ENCODE data around the gene PTPN1.
A peak's percentile ranks its signal among the peaks of the same experiment; 100 is the strongest.

PTPN1 gene

DNA sequence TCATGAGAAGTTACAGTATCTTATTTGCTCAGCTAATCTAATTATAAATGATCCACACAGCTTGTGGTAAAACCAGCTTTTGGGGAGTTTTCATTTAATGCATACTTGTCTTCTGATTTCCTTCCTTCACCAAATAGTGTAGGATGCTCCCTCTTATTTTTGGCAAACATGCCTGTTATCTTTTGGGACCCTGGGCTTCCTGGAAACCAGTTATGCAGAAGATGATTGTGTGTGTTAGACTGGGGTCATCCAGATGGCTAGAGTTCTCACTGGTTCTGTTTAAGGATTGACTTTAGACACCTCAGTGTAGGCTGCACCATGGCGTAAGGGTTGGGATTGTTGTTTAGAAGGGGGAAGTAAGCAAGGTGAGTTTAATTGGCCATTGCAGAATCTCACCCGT lies 61.3 kb downstream of the PTPN1 start:
- Mint-ChIP-seq H3K27me3 (ENCODE audit: low read depth) (peaks cover 4% of the 10 kb centered on the region), H3K4me3 (no peak overlapping the region), H3K27ac (no peak overlapping the region), H3K9me3 (no peaks in the 10 kb centered on the region), H3K4me1 (peaks cover 31% of the 10 kb centered on the region), H3K36me3 (ENCODE audit: low read depth) (peaks cover 54% of the 10 kb centered on the region)
- TF ChIP-seq, protein P1, sequence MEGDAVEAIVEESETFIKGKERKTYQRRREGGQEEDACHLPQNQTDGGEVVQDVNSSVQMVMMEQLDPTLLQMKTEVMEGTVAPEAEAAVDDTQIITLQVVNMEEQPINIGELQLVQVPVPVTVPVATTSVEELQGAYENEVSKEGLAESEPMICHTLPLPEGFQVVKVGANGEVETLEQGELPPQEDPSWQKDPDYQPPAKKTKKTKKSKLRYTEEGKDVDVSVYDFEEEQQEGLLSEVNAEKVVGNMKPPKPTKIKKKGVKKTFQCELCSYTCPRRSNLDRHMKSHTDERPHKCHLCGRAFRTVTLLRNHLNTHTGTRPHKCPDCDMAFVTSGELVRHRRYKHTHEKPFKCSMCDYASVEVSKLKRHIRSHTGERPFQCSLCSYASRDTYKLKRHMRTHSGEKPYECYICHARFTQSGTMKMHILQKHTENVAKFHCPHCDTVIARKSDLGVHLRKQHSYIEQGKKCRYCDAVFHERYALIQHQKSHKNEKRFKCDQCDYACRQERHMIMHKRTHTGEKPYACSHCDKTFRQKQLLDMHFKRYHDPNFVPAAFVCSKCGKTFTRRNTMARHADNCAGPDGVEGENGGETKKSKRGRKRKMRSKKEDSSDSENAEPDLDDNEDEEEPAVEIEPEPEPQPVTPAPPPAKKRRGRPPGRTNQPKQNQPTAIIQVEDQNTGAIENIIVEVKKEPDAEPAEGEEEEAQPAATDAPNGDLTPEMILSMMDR (IDR thresholded peaks at IDR 0.05; ENCODE audit: unreplicated experiment in 3 of 3): no peak

DNA sequence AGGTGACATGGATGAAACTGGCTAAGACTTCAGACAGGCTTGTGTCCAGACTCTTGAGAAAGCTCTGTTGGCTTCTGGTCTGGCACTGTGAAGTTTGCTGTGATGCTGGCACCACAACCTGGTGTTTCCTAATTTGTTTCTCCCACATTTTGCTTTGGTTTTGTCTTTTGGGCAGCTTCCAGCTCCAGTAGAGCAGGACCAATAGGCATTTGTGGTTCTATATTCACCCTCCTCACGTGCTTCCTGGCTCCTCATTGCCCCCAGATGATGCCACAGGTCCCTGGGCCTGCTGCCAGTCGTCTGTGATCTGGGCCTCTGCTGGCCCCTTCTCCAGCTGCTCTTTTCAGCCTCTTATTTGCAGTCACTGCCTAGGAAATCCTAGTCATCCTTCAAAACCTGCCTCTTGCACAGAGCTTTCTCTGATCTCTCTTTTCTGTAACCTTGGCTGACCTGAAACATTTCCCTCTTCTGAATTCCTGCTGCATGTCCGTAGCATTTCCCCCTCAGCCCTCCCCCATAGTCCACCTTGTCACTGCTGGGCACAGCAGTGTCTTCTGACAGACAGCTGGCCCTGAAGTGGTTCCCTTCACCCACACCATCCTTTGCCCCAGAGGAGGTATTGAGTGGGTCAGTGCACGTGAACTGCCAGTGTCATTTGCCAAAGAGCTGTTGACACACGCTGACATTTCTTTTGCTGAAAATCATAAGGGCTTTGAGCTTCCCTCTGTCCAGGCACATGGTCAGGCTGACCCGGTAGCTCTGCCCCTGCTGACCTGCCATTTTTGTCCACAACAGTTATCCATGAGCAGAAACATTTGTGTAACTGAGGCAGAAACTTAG lies 63.0 kb downstream of the PTPN1 start:
- H3K27me3 Mint-ChIP-seq (ENCODE audit: low read depth): no peaks in the 10 kb centered on the region
- peaks cover 31% of the 10 kb centered on the region for H3K4me1 Mint-ChIP-seq
- no peak overlapping the region for H3K4me3 Mint-ChIP-seq
- H3K36me3 Mint-ChIP-seq (ENCODE audit: low read depth): peaks cover 50% of the 10 kb centered on the region
- no peaks in the 10 kb centered on the region for H3K9me3 Mint-ChIP-seq
- peak overlapping the region in 1 of 3 experiments; percentile 43 for H3K27ac Mint-ChIP-seq
- TF ChIP-seq, protein P1 (IDR thresholded peaks at IDR 0.05; ENCODE audit: unreplicated experiment in 3 of 3): no peak

DNA sequence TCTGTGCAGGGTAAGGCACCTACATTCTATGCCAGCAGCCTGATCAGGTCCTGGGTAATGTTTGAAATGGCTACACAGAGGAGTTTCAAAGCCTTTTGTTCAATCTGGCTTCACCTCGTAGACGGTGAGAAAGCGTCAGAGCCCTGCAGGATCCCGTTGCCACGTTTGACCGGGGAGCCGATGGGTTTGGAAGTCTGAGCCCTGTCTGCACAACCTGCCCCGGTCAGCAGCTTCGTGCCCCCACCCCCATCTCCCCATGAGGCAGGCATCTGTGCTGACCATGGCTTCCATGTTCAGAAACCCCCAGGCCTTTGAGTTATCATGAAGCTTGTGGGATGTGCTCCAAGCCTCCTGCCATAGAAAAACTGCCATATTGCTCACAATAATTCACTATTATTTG lies 63.9 kb downstream of the PTPN1 start:
- TF ChIP-seq, protein P1 (IDR thresholded peaks at IDR 0.05; ENCODE audit: unreplicated experiment in 3 of 3): no peak
- H3K9me3 Mint-ChIP-seq: no peaks in the 10 kb centered on the region
- H3K4me3 Mint-ChIP-seq: no peak overlapping the region
- H3K27me3 Mint-ChIP-seq (ENCODE audit: low read depth): no peaks in the 10 kb centered on the region
- peaks cover 50% of the 10 kb centered on the region for H3K36me3 Mint-ChIP-seq (ENCODE audit: low read depth)
- H3K4me1 Mint-ChIP-seq: peaks cover 31% of the 10 kb centered on the region
- no peak overlapping the region for H3K27ac Mint-ChIP-seq

DNA sequence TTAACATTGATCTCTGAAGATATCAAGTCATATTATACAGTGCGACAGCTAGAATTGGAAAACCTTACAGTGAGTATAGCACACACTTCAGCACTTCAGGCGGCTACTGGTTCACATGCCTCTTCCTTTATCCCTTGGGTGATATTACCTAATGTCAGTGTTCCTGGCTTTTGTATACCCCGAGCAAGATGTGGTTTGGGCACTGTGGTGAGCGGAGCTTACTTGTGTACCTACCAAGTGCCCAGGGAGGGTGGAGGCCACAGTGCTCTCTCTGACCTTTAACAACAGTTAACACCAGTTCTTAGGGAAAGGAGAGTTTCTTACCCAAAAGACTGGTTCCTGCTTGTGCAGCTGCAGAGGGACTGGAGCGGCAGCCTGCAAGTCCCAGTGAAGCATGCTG lies 64.4 kb downstream of the PTPN1 start:
- peaks cover 31% of the 10 kb centered on the region for H3K4me1 Mint-ChIP-seq
- TF ChIP-seq, protein P1 (IDR thresholded peaks at IDR 0.05; ENCODE audit: unreplicated experiment in 3 of 3): no peak
- no peaks in the 10 kb centered on the region for H3K27me3 Mint-ChIP-seq (ENCODE audit: low read depth)
- H3K4me3 Mint-ChIP-seq: no peak overlapping the region
- peaks cover 50% of the 10 kb centered on the region for H3K36me3 Mint-ChIP-seq (ENCODE audit: low read depth)
- H3K9me3 Mint-ChIP-seq: no peaks in the 10 kb centered on the region
- H3K27ac Mint-ChIP-seq: no peak overlapping the region

DNA sequence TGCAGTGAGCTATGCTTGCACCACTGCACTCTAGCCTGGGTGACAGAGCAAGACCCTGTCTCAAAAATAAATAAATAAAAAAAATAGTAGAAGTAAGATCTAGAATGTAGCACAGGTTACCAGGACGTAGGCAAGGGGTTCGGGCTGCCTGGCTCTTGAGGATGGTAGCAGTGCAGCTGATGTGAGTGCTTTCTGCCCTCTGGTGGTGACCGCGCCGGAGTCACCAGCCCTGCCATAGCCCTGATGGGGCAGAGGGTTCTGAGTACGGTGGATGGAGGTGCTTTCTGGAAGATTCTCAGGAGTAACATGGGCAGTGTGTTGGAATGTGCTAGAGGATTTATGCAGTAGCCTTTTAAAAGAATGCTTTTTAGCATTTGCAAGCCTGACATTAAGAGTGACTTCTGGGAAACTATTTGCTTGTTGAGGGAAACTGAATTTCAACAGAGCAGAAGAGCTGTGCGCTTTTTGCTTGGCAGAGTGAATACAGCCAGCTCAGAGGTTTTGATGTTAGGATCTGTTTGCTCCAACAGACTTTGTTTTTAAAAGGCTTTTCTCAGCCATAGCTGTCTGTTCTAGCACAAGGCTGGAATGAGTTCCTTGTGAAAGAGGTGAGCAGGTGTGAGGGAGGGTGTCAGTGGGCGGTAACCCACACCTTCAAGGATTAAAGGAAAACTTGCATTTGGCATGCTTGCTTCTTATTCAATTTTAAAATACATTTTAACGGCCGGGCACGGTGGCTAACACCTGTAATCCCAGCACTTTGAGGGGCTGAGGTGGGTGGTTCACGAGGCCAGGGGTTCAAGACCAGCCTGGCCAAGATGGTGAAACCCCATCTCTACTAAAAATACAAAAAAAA lies 65.9 kb downstream of the PTPN1 start:
- Mint-ChIP-seq H3K27me3 (ENCODE audit: low read depth) (no peaks in the 10 kb centered on the region), H3K4me1 (peaks cover 23% of the 10 kb centered on the region), H3K4me3 (no peak overlapping the region), H3K9me3 (no peaks in the 10 kb centered on the region), H3K27ac (peak overlapping the region in 1 of 3 experiments; percentile 15), H3K36me3 (ENCODE audit: low read depth) (peaks cover 59% of the 10 kb centered on the region)
- TF ChIP-seq, protein P1 (IDR thresholded peaks at IDR 0.05; ENCODE audit: unreplicated experiment in 3 of 3): peak; percentile 61 to 70 (median 69)

Measured in nephron (organoid).